Amniotic stem cell (primary cell): ENCODE results near the gene BBS10.
"Not testable (repeated sequence)": the region's sequence is repeated elsewhere in the genome, so short reads cannot be mapped to it uniquely, and the experiment has no call there.

Experiments
- DNase-seq: peaks from one replicate; lab custom pipeline; 2025; lab: John Stamatoyannopoulos, UW

The BBS10 gene

DNA sequence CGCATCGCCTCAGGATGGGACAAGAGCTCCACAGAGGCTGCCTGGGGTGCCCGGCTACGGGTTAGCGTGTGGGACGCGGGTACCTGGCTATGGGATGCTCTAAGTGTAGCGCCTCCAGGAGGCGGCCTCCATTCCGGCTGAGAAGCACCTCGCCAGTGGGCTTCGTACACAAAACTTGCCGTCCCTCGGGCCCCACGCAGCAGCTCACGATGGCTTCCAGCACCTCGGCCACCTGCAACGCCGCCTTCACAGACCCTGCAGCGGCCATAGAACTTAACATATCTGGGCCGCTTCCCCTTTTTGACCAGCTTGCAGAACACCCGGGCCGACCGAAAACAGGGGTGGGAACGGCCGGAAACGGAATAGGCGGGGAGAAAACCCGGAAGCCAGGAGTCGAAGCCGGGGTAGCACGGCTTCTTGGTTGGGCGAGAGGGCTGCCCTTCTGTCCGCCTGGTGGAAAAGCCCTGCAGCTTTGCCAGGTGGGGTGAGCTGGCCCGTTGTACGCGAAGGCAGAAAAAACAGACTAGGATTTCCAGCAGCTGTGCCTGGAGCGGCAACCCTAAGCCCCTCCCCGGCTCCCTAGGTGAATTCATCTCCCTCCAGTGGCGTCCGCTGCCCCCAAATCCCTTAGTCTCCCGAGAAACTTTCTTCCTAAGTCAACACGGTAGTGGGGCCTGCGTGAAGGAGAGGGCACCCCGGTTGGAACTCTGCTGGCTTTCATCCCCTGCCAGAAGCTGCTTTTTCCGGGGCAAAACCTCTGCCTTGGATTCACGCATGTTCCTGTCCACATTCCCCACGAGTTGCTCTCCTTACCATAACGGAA is at the start of gene BBS10:
TSS of gene BBS10 (minus strand) at position 337 of the 823 bp plus-strand sequence. CDS start at position 280, 57 bp downstream.
- DNase-seq: peak; percentile 56

- no peak for DNase-seq
These were observed 43.2 kb upstream of the BBS10 start for GRCh38 chr12:76391461-76391860.

- DNase-seq: no peak
These were observed 39.4 kb upstream of the BBS10 start for GRCh38 chr12:76387614-76388013.

DNA sequence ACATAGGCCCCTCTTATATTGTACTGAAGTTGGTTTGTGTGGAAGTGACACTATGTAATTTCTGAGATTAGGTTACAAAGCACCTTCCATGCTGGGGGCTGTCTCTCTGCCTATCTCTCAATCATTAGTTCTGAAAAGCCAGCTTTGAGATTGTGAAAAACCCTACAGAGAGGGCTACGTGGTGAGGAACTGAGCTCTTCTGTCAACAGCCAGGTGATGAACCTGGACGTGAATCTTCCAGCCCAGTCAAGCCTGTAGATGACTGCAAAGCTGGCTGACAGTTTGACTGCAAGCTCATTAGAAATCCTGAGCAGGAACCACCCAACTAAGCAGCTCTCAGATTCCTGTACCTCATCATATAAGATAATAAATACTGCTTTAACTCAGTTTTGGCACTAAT is 36.3 kb upstream of the BBS10 start:
- DNase-seq: no peak

DNA sequence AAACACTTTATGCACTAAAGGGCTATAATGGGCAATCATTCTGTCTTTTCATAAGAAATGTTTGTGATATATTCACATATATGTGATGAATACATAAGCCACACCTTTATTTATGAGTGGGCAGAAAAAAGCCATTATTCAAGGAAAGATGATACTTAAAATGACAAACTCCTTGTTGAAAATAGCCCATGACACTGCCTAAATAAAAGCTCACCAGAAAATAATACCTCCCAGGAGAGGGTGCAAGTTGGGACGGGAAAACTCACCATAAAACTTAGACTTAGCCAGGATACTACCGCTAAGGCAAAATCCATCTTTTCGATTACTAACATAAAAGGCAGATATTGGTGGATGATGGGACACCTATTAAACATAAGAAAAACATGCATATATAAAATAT is 35.8 kb upstream of the BBS10 start:
- no peak for DNase-seq

DNA sequence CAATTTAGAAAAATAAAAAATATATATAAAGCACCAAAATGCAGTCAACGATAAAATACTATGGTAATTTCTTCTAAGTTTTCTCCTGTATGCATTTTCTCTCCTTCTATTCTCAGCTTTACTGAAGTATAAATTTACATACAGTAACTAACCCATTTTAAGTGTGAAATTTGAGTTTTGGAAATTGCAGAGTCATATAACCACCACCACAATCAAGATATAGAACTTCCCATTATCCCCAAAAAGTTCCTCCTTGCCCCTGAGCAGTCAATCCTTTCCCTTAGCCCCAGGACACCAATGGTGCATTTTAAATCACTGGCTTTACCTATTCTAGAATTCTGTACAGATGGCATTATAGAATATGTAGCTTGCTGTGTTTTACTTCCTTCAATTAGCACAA is 31.0 kb upstream of the BBS10 start:
- DNase-seq: no peak

DNA sequence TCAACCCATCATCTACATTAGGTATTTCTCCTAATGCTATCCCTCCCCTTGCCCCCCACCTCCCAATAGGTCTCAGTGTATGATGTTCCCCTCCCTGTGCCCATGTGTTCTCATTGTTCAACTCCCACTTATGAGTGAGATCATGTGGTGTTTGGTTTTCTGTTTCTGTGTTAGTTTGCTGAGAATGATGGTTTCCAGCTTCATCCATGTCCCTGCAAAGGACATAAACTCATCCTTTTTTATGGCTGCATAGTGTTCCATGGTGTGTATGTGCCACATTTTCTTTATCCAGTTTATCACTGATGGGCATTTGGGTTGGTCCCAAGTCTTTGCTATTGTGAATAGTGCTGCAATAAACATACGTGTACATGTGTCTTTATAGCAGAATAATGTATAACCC is 28.7 kb upstream of the BBS10 start:
- not testable (repeated sequence) for DNase-seq

DNA sequence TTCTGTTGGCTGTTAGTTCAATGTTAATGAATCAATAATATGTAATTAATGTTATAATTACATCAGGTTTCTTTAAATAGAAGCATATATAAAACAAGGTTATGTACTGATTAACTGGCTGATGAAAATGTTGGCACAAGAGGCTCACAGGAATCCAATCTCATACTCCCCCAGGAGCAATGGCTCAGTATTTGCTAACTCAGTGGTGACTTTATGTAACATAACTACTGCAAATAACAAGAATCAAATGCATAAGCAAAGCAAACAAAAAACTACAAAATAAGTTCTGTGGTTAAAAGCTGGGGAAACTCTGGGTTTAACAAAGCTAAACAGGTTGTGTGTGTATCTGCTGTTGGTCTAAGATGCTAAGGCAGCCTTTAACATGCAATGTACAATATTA is 27.7 kb upstream of the BBS10 start:
- no peak for DNase-seq

DNA sequence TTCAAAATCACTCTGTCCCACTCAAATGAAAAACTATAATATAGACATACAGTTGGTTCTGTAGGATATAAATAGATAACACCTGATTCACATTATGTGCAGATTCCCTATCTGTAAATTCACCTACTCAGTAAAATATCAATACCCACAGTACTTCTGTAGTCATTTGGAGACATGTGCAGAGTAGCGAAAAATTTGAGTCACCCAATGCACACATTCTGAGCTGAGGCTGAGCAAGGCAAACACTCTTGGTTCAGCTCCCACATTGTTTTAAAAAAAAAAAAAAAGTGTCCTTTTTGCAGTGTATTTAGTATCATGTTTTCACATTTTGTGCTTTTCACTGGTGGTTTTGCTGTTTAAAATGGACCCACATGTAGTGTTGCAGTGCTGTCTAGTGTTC is 27.3 kb upstream of the BBS10 start:
- no peak for DNase-seq

- DNase-seq: no peak
These were observed 26.3 kb upstream of the BBS10 start for GRCh38 chr12:76374386-76375020.

- no peak for DNase-seq
These were observed 20.0 kb upstream of the BBS10 start for GRCh38 chr12:76368230-76368629.

DNA sequence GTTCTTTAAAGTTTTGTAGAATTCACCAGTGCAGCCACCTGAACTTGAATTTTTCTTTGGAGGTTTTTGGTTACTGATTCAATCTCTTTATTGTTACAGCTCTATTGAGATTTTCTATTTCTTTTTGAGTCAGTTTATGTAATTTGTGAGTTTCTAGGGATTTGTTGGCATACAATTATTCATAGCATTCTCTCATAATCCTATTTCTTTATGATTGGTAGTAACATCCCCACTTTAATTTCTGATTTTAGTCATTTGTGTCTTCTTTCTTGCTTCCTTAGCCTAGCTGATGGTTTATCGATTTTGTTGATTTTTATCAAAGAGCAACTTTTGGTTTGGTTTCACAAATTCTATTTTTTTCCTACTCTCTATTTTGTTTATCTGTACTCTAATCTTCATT is 17.9 kb upstream of the BBS10 start:
- no peak for DNase-seq

DNA sequence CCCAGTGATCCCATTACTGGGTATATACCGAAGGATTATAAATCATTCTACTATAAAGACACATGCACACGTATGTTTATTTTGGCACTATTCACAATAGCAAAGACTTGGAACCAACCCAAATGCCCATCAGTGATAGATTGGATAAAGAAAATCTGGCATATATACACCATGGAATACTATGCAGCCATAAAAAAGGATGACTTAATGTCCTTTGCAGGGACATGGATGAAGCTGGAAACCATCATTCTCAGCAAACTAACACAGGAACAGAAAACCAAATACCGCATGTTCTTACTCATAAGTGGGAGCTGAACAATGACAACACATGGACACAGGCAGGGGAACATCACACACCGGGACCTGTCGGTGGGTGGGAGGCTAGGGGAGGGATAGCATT is 15.9 kb upstream of the BBS10 start:
- DNase-seq: not testable (repeated sequence)

GRCh38 chr12:76360316-76360715 is 12.1 kb upstream of the BBS10 start:
- no peak for DNase-seq

- DNase-seq: no peak
These were observed 7.9 kb upstream of the BBS10 start for GRCh38 chr12:76356071-76356470.

DNA sequence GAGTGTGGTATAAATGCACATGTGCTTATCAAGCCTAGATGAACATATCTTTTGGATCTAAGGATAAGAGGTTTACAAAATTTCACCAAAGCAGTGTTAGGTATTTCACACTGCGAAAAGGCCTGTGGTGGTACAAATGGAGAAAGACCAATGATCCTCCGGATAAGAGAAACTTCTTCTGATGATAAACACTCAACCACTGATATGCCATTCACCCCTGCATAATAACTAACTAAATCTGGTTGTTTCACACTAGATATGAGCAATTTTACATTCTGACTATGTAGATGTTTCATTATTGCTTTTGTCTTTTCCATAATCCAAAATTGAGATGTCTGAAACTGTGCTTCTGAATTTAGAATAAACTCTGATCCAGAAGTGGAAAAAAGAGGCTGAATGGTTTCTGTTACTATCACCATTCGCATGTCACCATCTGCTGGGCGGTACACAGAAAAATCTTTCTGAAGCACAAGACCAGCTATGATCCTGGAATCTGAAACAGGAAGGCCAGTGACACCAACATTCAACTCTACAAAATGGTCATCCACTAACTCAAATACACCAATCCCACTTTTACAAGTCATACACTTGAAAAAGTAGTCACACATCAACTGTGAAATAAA is 1.3 kb downstream of the BBS10 start:
- DNase-seq: peak; percentile 57

- DNase-seq: no peak
These were observed 2.0 kb downstream of the BBS10 start for GRCh38 chr12:76346236-76346635.

- no peak for DNase-seq
These were observed 2.6 kb downstream of the BBS10 start for GRCh38 chr12:76345569-76345968.

DNA sequence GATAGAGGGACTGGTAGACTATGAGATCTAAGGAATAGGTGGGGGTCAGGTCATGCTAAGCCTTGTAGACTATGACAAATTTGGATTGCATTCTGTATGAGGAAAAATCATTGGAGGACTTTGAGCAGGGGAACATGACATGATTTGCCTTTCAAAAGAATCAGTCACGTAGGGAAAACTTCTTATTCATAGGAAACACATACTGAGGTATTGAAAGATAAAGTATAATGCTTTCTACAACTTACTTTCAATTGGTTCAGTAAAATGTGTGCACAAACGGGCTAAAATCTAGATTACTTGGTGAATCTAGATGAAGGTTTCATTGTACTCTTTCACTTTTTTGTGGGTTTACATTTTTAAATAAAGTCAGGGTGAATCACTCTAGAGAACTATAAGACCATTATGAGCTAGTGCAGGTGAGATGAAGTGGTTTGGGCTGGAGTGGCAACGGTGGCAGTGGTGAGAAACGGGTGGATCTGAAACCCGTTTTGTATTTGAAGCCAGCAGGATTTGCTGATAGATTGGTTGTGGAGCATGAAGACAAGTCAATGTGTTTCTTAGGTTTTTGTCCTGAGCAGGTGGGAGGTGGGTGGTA is 6.7 kb downstream of the BBS10 start:
- DNase-seq: no peak

DNA sequence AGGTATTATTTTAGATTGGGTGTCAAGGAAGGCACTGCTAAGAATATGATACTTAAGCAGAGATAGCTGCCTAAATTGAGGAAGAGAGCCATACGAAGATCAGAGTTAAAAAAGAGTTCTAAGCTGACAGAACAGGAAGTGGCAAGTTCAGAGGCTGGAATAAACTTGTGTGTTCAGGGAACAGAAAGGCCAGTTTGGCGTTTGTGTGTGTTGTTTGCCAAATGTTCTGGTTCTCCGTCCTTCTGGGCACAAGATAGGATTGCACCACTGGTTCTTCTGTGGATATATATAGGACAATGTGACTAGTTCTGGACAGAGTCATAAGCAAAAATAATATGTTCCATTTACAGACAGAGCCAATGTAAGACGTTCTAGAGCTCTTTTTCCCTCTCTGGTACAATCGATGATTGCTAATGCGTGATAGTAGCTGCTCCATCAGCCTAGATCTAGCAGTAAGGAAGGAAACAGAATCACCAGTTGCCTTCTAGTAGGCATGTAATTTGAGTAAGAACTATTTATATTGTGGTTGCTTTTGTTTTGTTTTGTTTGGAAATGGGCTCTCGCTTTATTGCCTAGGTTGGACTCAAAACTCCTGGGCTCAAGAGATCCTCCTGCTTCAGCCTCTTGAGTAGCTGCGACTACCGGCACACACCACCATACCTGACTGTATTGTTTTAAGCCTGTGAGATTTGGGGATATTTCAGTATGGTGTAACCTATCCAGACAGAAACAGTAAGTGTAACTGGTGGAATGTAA is 7.4 kb downstream of the BBS10 start:
- no peak for DNase-seq

DNA sequence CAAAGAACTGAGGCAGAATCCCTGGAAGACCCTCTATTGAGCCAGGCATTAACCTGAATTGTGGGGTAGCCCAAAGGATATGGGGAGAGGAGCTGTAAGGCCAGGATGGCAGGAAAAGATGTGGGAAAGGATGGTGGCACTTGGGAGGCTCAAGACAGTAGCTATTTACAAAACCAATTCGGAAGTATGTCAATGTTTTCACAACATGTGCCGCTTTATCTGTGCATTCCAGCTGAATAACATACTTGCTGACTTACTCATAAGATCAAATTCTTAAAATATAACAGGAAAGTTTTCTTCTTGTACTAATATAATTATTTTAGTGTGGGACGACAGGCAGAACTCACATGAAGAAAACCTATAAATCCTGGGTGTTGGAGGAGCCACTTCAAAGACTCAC is 10.6 kb downstream of the BBS10 start:
- no peak for DNase-seq

GRCh38 chr12:76332606-76333005 is 15.6 kb downstream of the BBS10 start:
- DNase-seq: no peak
